DOHH2 (cell line): ENCODE results near the gene DAPK2.

Source experiments
- EZH2phosphoT487 ChIP-seq: fragments of 200-600 bp; sonication (generic); IDR thresholded peaks from 2 replicates; pipeline ENCODE4 v1.6.1; 2017; ENCODE audit warnings: borderline replicate concordance, mild to moderate bottlenecking, antibody characterized with exemption, low read length, moderate library complexity, mixed read lengths
- TF ChIP-seq, protein P1 (sequence below): fragments of 200-600 bp; sonication (generic); IDR thresholded peaks from one replicate; pipeline ENCODE4 v1.5.1; 2014; ENCODE audit warnings: antibody characterized with exemption, mild to moderate bottlenecking, low read depth, low read length; ENCODE audit not compliant: poor library complexity, severe bottlenecking

DNA sequence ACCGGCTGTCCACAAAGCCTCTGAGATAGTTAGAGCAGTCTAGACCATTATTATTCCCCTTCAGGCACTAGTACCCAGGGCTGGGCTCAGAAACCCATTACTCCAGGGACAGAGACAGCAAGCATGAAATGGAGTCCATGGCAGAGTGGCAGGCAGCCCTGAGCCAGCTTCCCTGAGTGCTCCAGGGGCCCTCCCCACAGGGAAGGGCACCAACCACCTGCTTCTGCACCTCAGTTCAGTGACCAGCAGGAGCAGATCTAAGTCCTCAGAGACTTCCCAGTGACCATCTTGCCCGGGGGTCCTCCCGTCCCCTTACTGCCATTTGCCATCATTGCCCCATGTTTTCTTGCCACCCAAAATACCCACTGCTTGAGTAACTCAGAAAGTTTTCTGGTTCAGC, 62.0 kb downstream of the DAPK2 start:
- TF ChIP-seq, protein P1, sequence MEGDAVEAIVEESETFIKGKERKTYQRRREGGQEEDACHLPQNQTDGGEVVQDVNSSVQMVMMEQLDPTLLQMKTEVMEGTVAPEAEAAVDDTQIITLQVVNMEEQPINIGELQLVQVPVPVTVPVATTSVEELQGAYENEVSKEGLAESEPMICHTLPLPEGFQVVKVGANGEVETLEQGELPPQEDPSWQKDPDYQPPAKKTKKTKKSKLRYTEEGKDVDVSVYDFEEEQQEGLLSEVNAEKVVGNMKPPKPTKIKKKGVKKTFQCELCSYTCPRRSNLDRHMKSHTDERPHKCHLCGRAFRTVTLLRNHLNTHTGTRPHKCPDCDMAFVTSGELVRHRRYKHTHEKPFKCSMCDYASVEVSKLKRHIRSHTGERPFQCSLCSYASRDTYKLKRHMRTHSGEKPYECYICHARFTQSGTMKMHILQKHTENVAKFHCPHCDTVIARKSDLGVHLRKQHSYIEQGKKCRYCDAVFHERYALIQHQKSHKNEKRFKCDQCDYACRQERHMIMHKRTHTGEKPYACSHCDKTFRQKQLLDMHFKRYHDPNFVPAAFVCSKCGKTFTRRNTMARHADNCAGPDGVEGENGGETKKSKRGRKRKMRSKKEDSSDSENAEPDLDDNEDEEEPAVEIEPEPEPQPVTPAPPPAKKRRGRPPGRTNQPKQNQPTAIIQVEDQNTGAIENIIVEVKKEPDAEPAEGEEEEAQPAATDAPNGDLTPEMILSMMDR = no peak
- TF ChIP-seq EZH2phosphoT487 = no peak
